ENCODE results near the gene CCN5. TPM values are rescaled to one million over a fixed set of nuclear protein-coding genes. Genes with fewer than 3 reads are reported as not detected.

CCN5 gene
- total and polyA plus RNA-seq, 2 of the 13 experiments (the other 11 are each of a cell fraction or from before 2014, with no cell fraction given), result 0.12 TPM; not detected in 1

DNA sequence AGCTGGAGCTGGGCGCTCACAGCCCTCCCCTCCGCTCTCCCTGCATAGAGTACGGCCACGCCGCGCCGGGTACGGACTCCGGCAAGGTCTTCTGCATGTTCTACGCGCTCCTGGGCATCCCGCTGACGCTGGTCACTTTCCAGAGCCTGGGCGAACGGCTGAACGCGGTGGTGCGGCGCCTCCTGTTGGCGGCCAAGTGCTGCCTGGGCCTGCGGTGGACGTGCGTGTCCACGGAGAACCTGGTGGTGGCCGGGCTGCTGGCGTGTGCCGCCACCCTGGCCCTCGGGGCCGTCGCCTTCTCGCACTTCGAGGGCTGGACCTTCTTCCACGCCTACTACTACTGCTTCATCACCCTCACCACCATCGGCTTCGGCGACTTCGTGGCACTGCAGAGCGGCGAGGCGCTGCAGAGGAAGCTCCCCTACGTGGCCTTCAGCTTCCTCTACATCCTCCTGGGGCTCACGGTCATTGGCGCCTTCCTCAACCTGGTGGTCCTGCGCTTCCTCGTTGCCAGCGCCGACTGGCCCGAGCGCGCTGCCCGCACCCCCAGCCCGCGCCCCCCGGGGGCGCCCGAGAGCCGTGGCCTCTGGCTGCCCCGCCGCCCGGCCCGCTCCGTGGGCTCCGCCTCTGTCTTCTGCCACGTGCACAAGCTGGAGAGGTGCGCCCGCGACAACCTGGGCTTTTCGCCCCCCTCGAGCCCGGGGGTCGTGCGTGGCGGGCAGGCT, 35.1 kb downstream of the CCN5 start (continued):
- TF ChIP-seq ZGPAT (CRISPR knock-in tag; IDR thresholded peaks at IDR 0.05) (no peak), ZNF143 (CRISPR knock-in tag; IDR thresholded peaks at IDR 0.05) (no peak), ZNF746 (CRISPR knock-in tag; IDR thresholded peaks at IDR 0.05) (no peak), ZFP91 (CRISPR knock-in tag; IDR thresholded peaks at IDR 0.05; ENCODE audit: borderline replicate concordance) (0 out of 2 replicates have a peak, but pooled peaks have one; percentile 35), HOXA5 (CRISPR knock-in tag; IDR thresholded peaks at IDR 0.05) (no peak), ZNF639 (CRISPR knock-in tag; conservative IDR thresholded peaks at IDR 0.05) (no peak), ZNF768 (CRISPR knock-in tag; IDR thresholded peaks at IDR 0.05) (peak; percentile 57; the same call in 1 of the 2 replicates), ZNF75D (CRISPR knock-in tag; IDR thresholded peaks at IDR 0.05; ENCODE audit: borderline replicate concordance) (no peak), WIZ (CRISPR knock-in tag; IDR thresholded peaks at IDR 0.05) (no peak), ZBTB46 (CRISPR knock-in tag; IDR thresholded peaks at IDR 0.05; ENCODE audit: borderline replicate concordance) (no peak), JUNB (CRISPR knock-in tag; IDR thresholded peaks at IDR 0.05; ENCODE audit: borderline replicate concordance) (no peak), DR1 (CRISPR knock-in tag; IDR thresholded peaks at IDR 0.05) (no peak), ZNF615 (CRISPR knock-in tag; IDR thresholded peaks at IDR 0.05; ENCODE audit: borderline replicate concordance) (no peak), CREB3 (CRISPR knock-in tag; IDR thresholded peaks at IDR 0.05) (no peak), ZSCAN30 (CRISPR knock-in tag; IDR thresholded peaks at IDR 0.05) (no peak), FOXC1 (CRISPR knock-in tag; IDR thresholded peaks at IDR 0.05; ENCODE audit: borderline replicate concordance) (no peak)
- TF ChIP-seq, protein P1, sequence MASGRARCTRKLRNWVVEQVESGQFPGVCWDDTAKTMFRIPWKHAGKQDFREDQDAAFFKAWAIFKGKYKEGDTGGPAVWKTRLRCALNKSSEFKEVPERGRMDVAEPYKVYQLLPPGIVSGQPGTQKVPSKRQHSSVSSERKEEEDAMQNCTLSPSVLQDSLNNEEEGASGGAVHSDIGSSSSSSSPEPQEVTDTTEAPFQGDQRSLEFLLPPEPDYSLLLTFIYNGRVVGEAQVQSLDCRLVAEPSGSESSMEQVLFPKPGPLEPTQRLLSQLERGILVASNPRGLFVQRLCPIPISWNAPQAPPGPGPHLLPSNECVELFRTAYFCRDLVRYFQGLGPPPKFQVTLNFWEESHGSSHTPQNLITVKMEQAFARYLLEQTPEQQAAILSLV (CRISPR knock-in tag; IDR thresholded peaks at IDR 0.05; ENCODE audit: borderline replicate concordance), result 0 out of 2 replicates have a peak, but pooled peaks have one; percentile 21
- TF ChIP-seq, protein P2, sequence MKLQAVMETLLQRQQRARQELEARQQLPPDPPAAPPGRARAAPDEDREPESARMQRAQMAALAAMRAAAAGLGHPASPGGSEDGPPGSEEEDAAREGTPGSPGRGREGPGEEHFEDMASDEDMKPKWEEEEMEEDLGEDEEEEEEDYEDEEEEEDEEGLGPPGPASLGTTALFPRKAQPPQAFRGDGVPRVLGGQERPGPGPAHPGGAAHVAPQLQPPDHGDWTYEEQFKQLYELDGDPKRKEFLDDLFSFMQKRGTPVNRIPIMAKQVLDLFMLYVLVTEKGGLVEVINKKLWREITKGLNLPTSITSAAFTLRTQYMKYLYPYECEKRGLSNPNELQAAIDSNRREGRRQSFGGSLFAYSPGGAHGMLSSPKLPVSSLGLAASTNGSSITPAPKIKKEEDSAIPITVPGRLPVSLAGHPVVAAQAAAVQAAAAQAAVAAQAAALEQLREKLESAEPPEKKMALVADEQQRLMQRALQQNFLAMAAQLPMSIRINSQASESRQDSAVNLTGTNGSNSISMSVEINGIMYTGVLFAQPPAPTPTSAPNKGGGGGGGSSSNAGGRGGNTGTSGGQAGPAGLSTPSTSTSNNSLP (IDR thresholded peaks at IDR 0.05; ENCODE audit: low read depth, low read length), result no peak
